Mucosa of gallbladder (tissue), 1 donor: ENCODE measurements around the gene PEPD. TPM values are rescaled to one million over a fixed set of nuclear protein-coding genes. Genes with fewer than 3 reads are reported as not detected.

ENCODE experiments used
- DNase-seq: peaks from one replicate; pipeline ENCODE4 v3.0.0-alpha.2; 2020; ENCODE audit warnings: low spot score
- total RNA-seq: library from RNA; stranded (reverse); gene quantifications from one replicate; pipeline ENCODE4 v1.2.1, GENCODE V29; 2021
- donor health status: DM: no; HTN: no; CAD: no.

The PEPD gene
- total RNA-seq, 1 donor from 2014 or later = 90.3 TPM

GRCh38 chr19:33459222-33460090 is 62.1 kb downstream of the PEPD start:
- DNase-seq = no peak

- DNase-seq = no peak
Observed at GRCh38 chr19:33458807-33459206, 62.8 kb downstream of the PEPD start.

- DNase-seq = no peak
Observed at GRCh38 chr19:33458171-33458633, 63.4 kb downstream of the PEPD start.

GRCh38 chr19:33456845-33457220 is 64.8 kb downstream of the PEPD start:
- DNase-seq = no peak

- no peak for DNase-seq
Observed at GRCh38 chr19:33456076-33456844, 65.3 kb downstream of the PEPD start.

- no peak for DNase-seq
Observed at GRCh38 chr19:33453265-33453664, 68.3 kb downstream of the PEPD start.

- no peak for DNase-seq
Observed at GRCh38 chr19:33450689-33451088, 70.9 kb downstream of the PEPD start.

- no peak for DNase-seq
Observed at GRCh38 chr19:33449799-33450198, 71.8 kb downstream of the PEPD start.

GRCh38 chr19:33448159-33448516 is 73.5 kb downstream of the PEPD start:
- DNase-seq = no peak

GRCh38 chr19:33447336-33448158 is 74.0 kb downstream of the PEPD start:
- DNase-seq = no peak

- DNase-seq = no peak
Observed at GRCh38 chr19:33446330-33447293, 75.0 kb downstream of the PEPD start.

- DNase-seq = no peak
Observed at GRCh38 chr19:33445442-33446329, 75.9 kb downstream of the PEPD start.

- DNase-seq = no peak
Observed at GRCh38 chr19:33444562-33445441, 76.8 kb downstream of the PEPD start.

GRCh38 chr19:33443638-33444561 is 77.7 kb downstream of the PEPD start:
- DNase-seq = no peak

GRCh38 chr19:33442706-33443105 is 78.9 kb downstream of the PEPD start:
- DNase-seq = no peak

- no peak for DNase-seq
Observed at GRCh38 chr19:33441828-33442227, 79.8 kb downstream of the PEPD start.

GRCh38 chr19:33441277-33441699 is 80.3 kb downstream of the PEPD start:
- DNase-seq = no peak

- no peak for DNase-seq
Observed at GRCh38 chr19:33440682-33441081, 80.9 kb downstream of the PEPD start.
